Measurements from ENCODE around the gene ADORA3. TPM values are rescaled to one million over a fixed set of nuclear protein-coding genes. Genes with fewer than 3 reads are reported as not detected.

The ADORA3 gene
- total and polyA plus RNA-seq, 10 of the 15 experiments (the other 5 are each of a cell fraction or from before 2014, with no cell fraction given): 0.14 to 0.29 (median 0.18) TPM; not detected in 2

DNA sequence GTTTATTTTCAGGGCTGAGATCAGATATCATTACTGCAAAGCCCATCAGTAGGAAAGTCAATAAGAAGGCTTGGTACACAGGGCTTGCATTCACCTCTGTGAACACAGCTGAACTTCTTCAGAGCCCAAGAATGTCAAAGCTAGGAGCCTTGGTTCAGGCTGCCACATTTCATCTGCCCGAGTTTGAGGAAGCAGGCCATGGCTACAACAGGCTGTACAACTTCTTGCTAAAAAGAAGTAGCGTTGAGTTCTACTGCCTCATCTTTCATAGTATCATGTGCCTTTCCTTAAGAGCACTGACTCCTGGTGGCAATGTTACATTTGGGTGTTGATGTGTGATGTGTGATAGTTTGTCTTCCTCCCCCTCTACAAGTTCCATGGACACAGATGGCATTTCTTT, 19.6 kb downstream of the ADORA3 start (continued):
- TF ChIP-seq IRF3 (IDR thresholded peaks at IDR 0.05): no peak
- no peak for TF ChIP-seq GABPA (IDR thresholded peaks at IDR 0.05; ENCODE audit: low read depth)
- TF ChIP-seq RELA (IDR thresholded peaks at IDR 0.05; ENCODE audit: borderline replicate concordance, partially characterized antibody): no peak
- TF ChIP-seq POLR2AphosphoS2 (IDR thresholded peaks at IDR 0.05; ENCODE audit: low read depth, low read length): no peak
- no peak for TF ChIP-seq JUND (IDR thresholded peaks at IDR 0.05; ENCODE audit: low read depth, low read length)
- no peak for TF ChIP-seq ZZZ3 (IDR thresholded peaks at IDR 0.05; ENCODE audit: control insufficient read depth, insufficient read length, low read depth)
- no peak for TF ChIP-seq CEBPB (IDR thresholded peaks at IDR 0.05; ENCODE audit: borderline replicate concordance in 1 of 2, low read depth in 2 of 2, low read length in 2 of 2)
- no peak for TF ChIP-seq POU2F2 (IDR thresholded peaks at IDR 0.05; ENCODE audit: borderline replicate concordance, low read depth, low read length)
- TF ChIP-seq, protein P1, sequence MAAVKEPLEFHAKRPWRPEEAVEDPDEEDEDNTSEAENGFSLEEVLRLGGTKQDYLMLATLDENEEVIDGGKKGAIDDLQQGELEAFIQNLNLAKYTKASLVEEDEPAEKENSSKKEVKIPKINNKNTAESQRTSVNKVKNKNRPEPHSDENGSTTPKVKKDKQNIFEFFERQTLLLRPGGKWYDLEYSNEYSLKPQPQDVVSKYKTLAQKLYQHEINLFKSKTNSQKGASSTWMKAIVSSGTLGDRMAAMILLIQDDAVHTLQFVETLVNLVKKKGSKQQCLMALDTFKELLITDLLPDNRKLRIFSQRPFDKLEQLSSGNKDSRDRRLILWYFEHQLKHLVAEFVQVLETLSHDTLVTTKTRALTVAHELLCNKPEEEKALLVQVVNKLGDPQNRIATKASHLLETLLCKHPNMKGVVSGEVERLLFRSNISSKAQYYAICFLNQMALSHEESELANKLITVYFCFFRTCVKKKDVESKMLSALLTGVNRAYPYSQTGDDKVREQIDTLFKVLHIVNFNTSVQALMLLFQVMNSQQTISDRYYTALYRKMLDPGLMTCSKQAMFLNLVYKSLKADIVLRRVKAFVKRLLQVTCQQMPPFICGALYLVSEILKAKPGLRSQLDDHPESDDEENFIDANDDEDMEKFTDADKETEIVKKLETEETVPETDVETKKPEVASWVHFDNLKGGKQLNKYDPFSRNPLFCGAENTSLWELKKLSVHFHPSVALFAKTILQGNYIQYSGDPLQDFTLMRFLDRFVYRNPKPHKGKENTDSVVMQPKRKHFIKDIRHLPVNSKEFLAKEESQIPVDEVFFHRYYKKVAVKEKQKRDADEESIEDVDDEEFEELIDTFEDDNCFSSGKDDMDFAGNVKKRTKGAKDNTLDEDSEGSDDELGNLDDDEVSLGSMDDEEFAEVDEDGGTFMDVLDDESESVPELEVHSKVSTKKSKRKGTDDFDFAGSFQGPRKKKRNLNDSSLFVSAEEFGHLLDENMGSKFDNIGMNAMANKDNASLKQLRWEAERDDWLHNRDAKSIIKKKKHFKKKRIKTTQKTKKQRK (IDR thresholded peaks at IDR 0.05; ENCODE audit: low read depth, low read length): no peak
- no peak for TF ChIP-seq JUNB (IDR thresholded peaks at IDR 0.05)
- no peak for TF ChIP-seq MEF2B (IDR thresholded peaks at IDR 0.05; ENCODE audit: partially characterized antibody, poor library complexity, severe bottlenecking)
- no peak for TF ChIP-seq ESRRA (IDR thresholded peaks at IDR 0.05; ENCODE audit: low read length)
